PC-3 (cell line): ENCODE results near the gene ZC3H15. TPM values are rescaled to one million over a fixed set of nuclear protein-coding genes. Genes with fewer than 3 reads are reported as not detected.
"Not testable (repeated sequence)": the region's sequence is repeated elsewhere in the genome, so short reads cannot be mapped to it uniquely, and the experiment has no call there.

Experiments
- ATAC-seq: fragments of 200-7000 bp; cut with Tn5 transposase; 2 replicates; pipeline ENCODE4 v1.9.1; 2020; ENCODE audit warnings: mild to moderate bottlenecking, moderate library complexity
- BruUV-seq: library from RNA; stranded (reverse); fragments of 400-500 nt; replicated peaks from 2 replicates; lab custom pipeline; 2021; lab: Mats Ljungman, UMichigan
- CTCF ChIA-PET: fragments of 300-600 bp; sonication (Branson Sonifier 250); formaldehyde crosslinking; loops from one replicate; lab custom pipeline; 2022; ENCODE audit warnings: antibody characterized with exemption; lab: Charles Lee
- POLR2A ChIA-PET: fragments of 300-600 bp; sonication (Branson Sonifier 250); formaldehyde crosslinking; loops from one replicate; lab custom pipeline; 2022; ENCODE audit warnings: antibody characterized with exemption; ENCODE audit not compliant: unreplicated experiment; lab: Charles Lee
- DNase-seq: peaks from one replicate; pipeline ENCODE4 v3.0.0-alpha.2; 2015
- H2AFZ ChIP-seq: fragments of 300-600 bp; sonication (generic); 2 replicates; pipeline ENCODE4 v1.6.0; 2016; ENCODE audit warnings: antibody characterized with exemption, low read length
- H3F3A ChIP-seq: fragments of 300-600 bp; sonication (generic); one replicate; pipeline ENCODE4 v1.6.0; 2017; ENCODE audit warnings: antibody characterized with exemption, low read length, control low read depth, mild to moderate bottlenecking; ENCODE audit not compliant: unreplicated experiment
- H3K27ac ChIP-seq: fragments of 300-600 bp; sonication (generic); 2 replicates; pipeline ENCODE4 v1.5.1; 2016; ENCODE audit warnings: mild to moderate bottlenecking, low read length
- H3K27me3 ChIP-seq: fragments of 300-600 bp; sonication (generic); 2 replicates; pipeline ENCODE4 v1.6.1; 2016; ENCODE audit warnings: low read length, mixed read lengths
- H3K36me3 ChIP-seq: fragments of 300-600 bp; sonication (generic); 2 replicates; pipeline ENCODE4 v1.6.1; 2016; ENCODE audit warnings: low read depth, mixed run types, low read length, mixed read lengths
- H3K4me1 ChIP-seq: fragments of 300-600 bp; sonication (generic); 2 replicates; pipeline ENCODE4 v1.5.1; 2016; ENCODE audit warnings: low read length; ENCODE audit not compliant: insufficient read depth
- H3K4me2 ChIP-seq: fragments of 300-600 bp; sonication (generic); 2 replicates; pipeline ENCODE4 v1.6.0; 2016; ENCODE audit warnings: low read length
- H3K4me3 ChIP-seq: fragments of 300-600 bp; sonication (generic); 2 replicates; pipeline ENCODE4 v1.5.1; 2016; ENCODE audit warnings: mild to moderate bottlenecking, low read length, mixed read lengths
- H3K79me2 ChIP-seq: fragments of 300-600 bp; sonication (generic); 2 replicates; pipeline ENCODE4 v1.6.1; 2017; ENCODE audit warnings: low read length, mixed read lengths
- H3K9ac ChIP-seq: fragments of 300-600 bp; sonication (generic); 2 replicates; pipeline ENCODE4 v1.6.0; 2016; ENCODE audit warnings: mild to moderate bottlenecking, low read length
- H3K9me2 ChIP-seq: fragments of 300-600 bp; sonication (generic); replicated peaks from 2 replicates; pipeline ENCODE4 v1.6.1; 2016; ENCODE audit warnings: mixed run types, low read length, mixed read lengths
- H3K9me3 ChIP-seq: fragments of 300-600 bp; sonication (generic); 2 replicates; pipeline ENCODE4 v1.6.1; 2016; ENCODE audit warnings: low read length, mixed read lengths
- H4K20me1 ChIP-seq: fragments of 300-600 bp; sonication (generic); 2 replicates; pipeline ENCODE4 v1.6.1; 2016; ENCODE audit warnings: low read length, mixed read lengths
- EZH2 ChIP-seq: fragments of 300-600 bp; sonication (generic); IDR thresholded peaks from one replicate; pipeline ENCODE4 v1.6.1; 2017; ENCODE audit warnings: antibody characterized with exemption, mild to moderate bottlenecking, low read length; ENCODE audit not compliant: unreplicated experiment
- EZH2phosphoT487 ChIP-seq: fragments of 300-600 bp; sonication (generic); IDR thresholded peaks from 2 replicates; pipeline ENCODE4 v1.6.1; 2018; ENCODE audit warnings: mild to moderate bottlenecking, antibody characterized with exemption, low read length, borderline replicate concordance
- intact Hi-C: fragments of 100-400 bp; cut with micrococcal nuclease; formaldehyde crosslinking; loops from 2 replicates; pipeline ENCODE4 v1.9.0; 2023
- total RNA-seq: library from RNA; depleted of rRNA; stranded (reverse); fragments of >200 nt; gene quantifications from 2 replicates; pipeline ENCODE4 v1.2.3, GENCODE V29; 2014
- TF ChIP-seq, protein P1 (sequence below): fragments of 300-600 bp; sonication (generic); conservative IDR thresholded peaks from 2 replicates; pipeline ENCODE4 v1.5.1; 2017; ENCODE audit warnings: antibody characterized with exemption, low read depth, mild to moderate bottlenecking, low read length

The ZC3H15 gene
- total RNA-seq, 1 experiment from 2014 or later, result 58.2 TPM

- H3K27me3 ChIP-seq, result no peaks in the 10 kb centered on the region
- no peaks in the 10 kb centered on the region for H3F3A ChIP-seq
- no peaks in the 10 kb centered on the region for H3K9me3 ChIP-seq
- DNase-seq (no peak), ATAC-seq (no peak)
- intact Hi-C loops, result loop anchor here (5.0 kb wide), 1 partner anchor 75 kb away; the partner anchor contains the start of gene ITGAV
- no TSS peak for BruUV-seq
- H3K4me1 ChIP-seq, result no peaks in the 10 kb centered on the region
- ChIA-PET CTCF (no interaction called here), POLR2A (interaction anchor here (0.6 kb wide), 1 partner anchor 12 kb away, joined by 4 read pairs; no protein-coding TSS in a partner anchor)
- no peaks in the 10 kb centered on the region for H3K79me2 ChIP-seq
- H3K9ac ChIP-seq, result no peak overlapping the region
- no peak overlapping the region for H3K27ac ChIP-seq
- peaks cover 17% of the 10 kb centered on the region for H3K36me3 ChIP-seq
- H4K20me1 ChIP-seq, result no peaks in the 10 kb centered on the region
- no peak overlapping the region for H3K4me2 ChIP-seq
- TF ChIP-seq EZH2phosphoT487 (no peak), EZH2 (no peak)
- TF ChIP-seq, protein P1, sequence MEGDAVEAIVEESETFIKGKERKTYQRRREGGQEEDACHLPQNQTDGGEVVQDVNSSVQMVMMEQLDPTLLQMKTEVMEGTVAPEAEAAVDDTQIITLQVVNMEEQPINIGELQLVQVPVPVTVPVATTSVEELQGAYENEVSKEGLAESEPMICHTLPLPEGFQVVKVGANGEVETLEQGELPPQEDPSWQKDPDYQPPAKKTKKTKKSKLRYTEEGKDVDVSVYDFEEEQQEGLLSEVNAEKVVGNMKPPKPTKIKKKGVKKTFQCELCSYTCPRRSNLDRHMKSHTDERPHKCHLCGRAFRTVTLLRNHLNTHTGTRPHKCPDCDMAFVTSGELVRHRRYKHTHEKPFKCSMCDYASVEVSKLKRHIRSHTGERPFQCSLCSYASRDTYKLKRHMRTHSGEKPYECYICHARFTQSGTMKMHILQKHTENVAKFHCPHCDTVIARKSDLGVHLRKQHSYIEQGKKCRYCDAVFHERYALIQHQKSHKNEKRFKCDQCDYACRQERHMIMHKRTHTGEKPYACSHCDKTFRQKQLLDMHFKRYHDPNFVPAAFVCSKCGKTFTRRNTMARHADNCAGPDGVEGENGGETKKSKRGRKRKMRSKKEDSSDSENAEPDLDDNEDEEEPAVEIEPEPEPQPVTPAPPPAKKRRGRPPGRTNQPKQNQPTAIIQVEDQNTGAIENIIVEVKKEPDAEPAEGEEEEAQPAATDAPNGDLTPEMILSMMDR, result no peak
- no peak overlapping the region for H3K4me3 ChIP-seq
- no peaks in the 10 kb centered on the region for H3K9me2 ChIP-seq
- no peak overlapping the region for H2AFZ ChIP-seq
Measured at GRCh38 chr2:186517090-186517489, 31.0 kb downstream of the ZC3H15 start.

- H3K4me3 ChIP-seq, result no peak overlapping the region
- ChIA-PET CTCF (no interaction called here), POLR2A (no interaction called here)
- H3K9me2 ChIP-seq, result no peaks in the 10 kb centered on the region
- H3K4me2 ChIP-seq, result no peak overlapping the region
- H2AFZ ChIP-seq, result no peak overlapping the region
- H3K4me1 ChIP-seq, result no peaks in the 10 kb centered on the region
- DNase-seq (no peak), ATAC-seq (no peak)
- intact Hi-C loops, result loop anchor here (5.0 kb wide), 1 partner anchor 74 kb away; the partner anchor contains the start of gene ITGAV
- H3F3A ChIP-seq, result no peaks in the 10 kb centered on the region
- H3K36me3 ChIP-seq, result peaks cover 10% of the 10 kb centered on the region
- no peak overlapping the region for H3K27ac ChIP-seq
- BruUV-seq, result no TSS peak
- H3K9me3 ChIP-seq, result no peaks in the 10 kb centered on the region
- H3K9ac ChIP-seq, result no peak overlapping the region
- no peak for TF ChIP-seq EZH2
- TF ChIP-seq EZH2phosphoT487, result no peak
- TF ChIP-seq, protein P1, result no peak
- no peaks in the 10 kb centered on the region for H4K20me1 ChIP-seq
- no peaks in the 10 kb centered on the region for H3K79me2 ChIP-seq
- no peaks in the 10 kb centered on the region for H3K27me3 ChIP-seq
Measured at GRCh38 chr2:186518291-186518690, 32.2 kb downstream of the ZC3H15 start.

DNA sequence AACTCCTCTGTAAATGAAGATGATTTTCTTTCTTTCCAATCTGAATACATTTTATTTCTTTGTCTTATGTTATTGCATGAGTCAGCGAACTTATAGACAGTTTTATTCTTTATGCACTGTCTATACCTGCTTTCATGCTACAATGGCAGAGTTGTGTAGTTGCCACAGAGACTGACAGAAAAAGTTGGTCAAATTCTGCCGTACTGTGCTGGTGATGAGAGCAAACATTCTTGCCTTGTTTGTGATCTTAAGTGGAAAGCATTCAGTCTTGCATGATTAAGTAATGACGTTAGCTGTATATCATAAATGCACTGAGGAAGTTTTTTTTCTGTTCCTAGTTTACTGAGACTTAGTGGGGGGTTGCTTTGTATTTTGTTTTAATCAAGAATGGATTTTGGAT, 32.9 kb downstream of the ZC3H15 start:
- ChIA-PET CTCF (no interaction called here), POLR2A (no interaction called here)
- Histone ChIP-seq H3K4me3 (no peak overlapping the region), H3K9me2 (no peaks in the 10 kb centered on the region), H3K9me3 (no peaks in the 10 kb centered on the region), H3K36me3 (peaks cover 8% of the 10 kb centered on the region), H3K4me2 (no peak overlapping the region), H3K4me1 (no peaks in the 10 kb centered on the region), H3K27ac (no peak overlapping the region), H3F3A (no peaks in the 10 kb centered on the region), H3K9ac (no peak overlapping the region), H3K27me3 (no peaks in the 10 kb centered on the region), H2AFZ (no peak overlapping the region), H4K20me1 (no peaks in the 10 kb centered on the region), H3K79me2 (no peaks in the 10 kb centered on the region)
- DNase-seq (no peak), ATAC-seq (no peak)
- TF ChIP-seq EZH2phosphoT487 (no peak), EZH2 (no peak)
- TF ChIP-seq, protein P1, result no peak
- intact Hi-C loops, result loop anchor here (5.0 kb wide), 1 partner anchor 73 kb away; the partner anchor contains the start of gene ITGAV
- no TSS peak for BruUV-seq

DNA sequence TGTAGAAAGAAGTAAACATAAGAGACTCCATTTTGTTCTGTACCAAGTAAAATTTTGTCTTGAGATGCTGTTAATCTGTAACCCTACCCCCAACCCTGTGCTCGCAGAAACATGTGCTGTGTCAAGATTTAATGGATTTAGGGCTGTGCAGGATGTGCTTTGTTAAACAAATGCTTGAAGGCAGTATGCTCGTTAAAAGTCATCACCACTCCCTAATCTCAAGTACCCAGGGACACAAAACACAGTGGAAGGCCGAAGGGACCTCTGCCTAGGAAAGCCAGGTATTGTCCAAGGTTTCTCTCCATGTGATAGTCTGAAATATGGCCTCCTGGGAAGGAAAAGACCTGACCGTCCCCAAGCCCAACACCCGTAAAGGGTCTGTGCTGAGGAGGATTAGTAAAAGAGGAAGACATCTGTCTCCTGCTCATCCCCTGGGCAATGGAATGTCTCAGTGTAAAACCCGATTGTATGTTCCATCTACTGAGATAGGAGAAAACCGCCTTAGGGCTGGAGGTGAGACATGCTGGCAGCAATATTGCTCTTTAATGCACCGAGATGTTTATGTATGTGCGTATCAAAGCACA, 35.6 kb downstream of the ZC3H15 start:
- H3K9ac ChIP-seq, H3K27ac ChIP-seq, H3K4me2 ChIP-seq, H3K9me3 ChIP-seq, H4K20me1 ChIP-seq, H3K9me2 ChIP-seq, H3K27me3 ChIP-seq, BruUV-seq, H3F3A ChIP-seq, intact Hi-C loops, DNase-seq, ATAC-seq, H3K4me1 ChIP-seq, H3K4me3 ChIP-seq, POLR2A ChIA-PET, H2AFZ ChIP-seq, H3K79me2 ChIP-seq, H3K36me3 ChIP-seq, CTCF ChIA-PET: not testable (repeated sequence)
